GM18502 (cell line): ENCODE results near the gene IL33.
"Not testable (repeated sequence)": the region's sequence is repeated elsewhere in the genome, so short reads cannot be mapped to it uniquely, and the experiment has no call there.

Source experiments
- ATAC-seq: cut with Tn5 transposase; IDR thresholded peaks from one replicate; pipeline ENCODE4 v1.9.1; 2021; ENCODE audit warnings: mild to moderate bottlenecking; ENCODE audit not compliant: unreplicated experiment, poor library complexity

The IL33 gene

GRCh38 chr9:6215562-6215961 is at the start of gene IL33:
Gene IL33 (plus strand): TSS chr9:6215807. CDS start chr9:6241695, 25,888 bp downstream.
- ATAC-seq, result no peak

- ATAC-seq, result no peak
Observed at GRCh38 chr9:6171667-6172066, 43.9 kb upstream of the IL33 start.

- ATAC-seq, result no peak
Observed at GRCh38 chr9:6173914-6174313, 41.7 kb upstream of the IL33 start.

GRCh38 chr9:6182549-6183226 is 32.9 kb upstream of the IL33 start:
- ATAC-seq, result not testable (repeated sequence)

- ATAC-seq, result no peak
Observed at GRCh38 chr9:6183227-6183551, 32.4 kb upstream of the IL33 start.

GRCh38 chr9:6183627-6184026 is 32.0 kb upstream of the IL33 start:
- no peak for ATAC-seq

- peak; percentile 97 for ATAC-seq
Observed at GRCh38 chr9:6184749-6185645, 30.6 kb upstream of the IL33 start.

GRCh38 chr9:6186691-6187090 is 28.9 kb upstream of the IL33 start:
- ATAC-seq, result no peak

- no peak for ATAC-seq
Observed at GRCh38 chr9:6187272-6187671, 28.3 kb upstream of the IL33 start.

GRCh38 chr9:6188466-6188865 is 27.1 kb upstream of the IL33 start:
- no peak for ATAC-seq

GRCh38 chr9:6188906-6189305 is 26.7 kb upstream of the IL33 start:
- no peak for ATAC-seq

GRCh38 chr9:6194934-6195333 is 20.7 kb upstream of the IL33 start:
- ATAC-seq, result no peak

GRCh38 chr9:6195714-6196360 is 19.8 kb upstream of the IL33 start:
- no peak for ATAC-seq

- ATAC-seq, result no peak
Observed at GRCh38 chr9:6197330-6197729, 18.3 kb upstream of the IL33 start.

- no peak for ATAC-seq
Observed at GRCh38 chr9:6198251-6198650, 17.4 kb upstream of the IL33 start.

- no peak for ATAC-seq
Observed at GRCh38 chr9:6199596-6199995, 16.0 kb upstream of the IL33 start.

GRCh38 chr9:6200761-6201160 is 14.8 kb upstream of the IL33 start:
- ATAC-seq, result no peak

GRCh38 chr9:6209966-6210365 is 5.6 kb upstream of the IL33 start:
- no peak for ATAC-seq

- no peak for ATAC-seq
Observed at GRCh38 chr9:6212722-6213375, 2.8 kb upstream of the IL33 start.

- ATAC-seq, result no peak
Observed at GRCh38 chr9:6214434-6214833, 1.2 kb upstream of the IL33 start.

GRCh38 chr9:6214903-6215302 is 704 bp upstream of the IL33 start:
- ATAC-seq, result no peak
